Measurements from ENCODE around the gene ZSCAN18.

DNA sequence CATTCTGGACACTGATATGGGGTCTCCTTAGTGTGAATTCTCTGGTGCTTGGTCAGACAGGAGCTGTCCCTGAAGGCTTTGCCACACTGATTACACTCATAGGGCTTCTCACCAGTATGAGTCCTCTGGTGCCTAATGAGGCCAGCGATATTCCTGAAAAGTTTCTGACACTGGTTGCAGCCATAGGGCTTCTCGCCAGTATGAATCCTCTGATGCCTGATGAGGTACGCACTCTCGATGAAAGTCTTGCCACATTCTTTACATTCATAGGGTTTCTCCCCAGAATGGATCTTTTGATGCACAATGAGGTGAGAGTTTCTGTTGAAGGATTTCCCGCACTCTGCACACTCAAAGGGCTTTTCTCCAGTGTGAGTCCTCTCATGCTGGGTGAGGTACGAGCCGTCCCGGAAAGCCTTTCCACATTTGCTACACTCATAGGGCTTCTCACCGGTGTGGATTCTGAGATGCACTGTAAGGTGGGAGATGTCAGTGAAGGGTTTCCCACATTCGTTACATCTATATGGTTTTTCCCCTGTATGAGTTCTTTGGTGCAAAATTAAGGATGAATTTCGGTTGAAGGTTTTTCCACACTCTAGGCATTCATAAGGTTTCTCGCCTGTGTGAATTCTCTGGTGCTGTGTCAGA, 30.1 kb upstream of the ZSCAN18 start:
- no peak for TF ChIP-seq CTCF (IDR thresholded peaks at IDR 0.05; ENCODE audit: low read length)
- TF ChIP-seq EZH2 (IDR thresholded peaks at IDR 0.05; ENCODE audit: borderline replicate concordance, low read length) = no peak

Data from OCI-LY1 (cell line).